ENCODE measurements around the gene ZNF207. TPM values are rescaled to one million over a fixed set of nuclear protein-coding genes. Genes with fewer than 3 reads are reported as not detected.
A peak's percentile ranks its signal among the peaks of the same experiment; 100 is the strongest.
"Not testable (repeated sequence)": the region's sequence is repeated elsewhere in the genome, so short reads cannot be mapped to it uniquely, and the experiment has no call there.

ZNF207 gene
- total RNA-seq, 2 experiments from 2014 or later = 189 to 201 TPM

- Mint-ChIP-seq H3K27ac (no peak overlapping the region), H3K9me3 (no peaks in the 10 kb centered on the region), H3K36me3 (ENCODE audit: low read depth) (no peaks in the 10 kb centered on the region), H3K4me1 (ENCODE audit: low read depth) (peaks cover 2% of the 10 kb centered on the region), H3K27me3 (peaks cover 12% of the 10 kb centered on the region), H3K4me3 (no peak overlapping the region)
- intact Hi-C loops (cut with micrococcal nuclease) = no loop called here
- DNase-seq (no peak), ATAC-seq (no peak)
- CTCF ChIA-PET = interaction anchor here (0.6 to 1.2 kb wide), 2 partner anchors 21 to 64 kb away, joined by 3 to 4 read pairs; no protein-coding TSS in a partner anchor
- POLR2A ChIA-PET = interaction anchor here (1.5 kb wide), 1 partner anchor 52 kb away, joined by 3 read pairs; the partner anchor contains the start of gene RHBDL3
- TF ChIP-seq CTCF (IDR thresholded peaks at IDR 0.05) = no peak
Observed at GRCh38 chr17:32317353-32317752, 32.6 kb upstream of the ZNF207 start.

GRCh38 chr17:32318071-32318470 lies 31.9 kb upstream of the ZNF207 start:
- peaks cover 12% of the 10 kb centered on the region for H3K27me3 Mint-ChIP-seq
- ATAC-seq = no peak
- no peaks in the 10 kb centered on the region for H3K9me3 Mint-ChIP-seq
- no peak overlapping the region for H3K27ac Mint-ChIP-seq
- intact Hi-C loops (cut with micrococcal nuclease) = loop anchor here (1.0 kb wide), 1 partner anchor 65 kb away; no protein-coding TSS in a partner anchor
- no peak for DNase-seq
- no peak overlapping the region for H3K4me3 Mint-ChIP-seq
- H3K4me1 Mint-ChIP-seq (ENCODE audit: low read depth) = peaks cover 3% of the 10 kb centered on the region
- CTCF ChIA-PET = interaction anchor here (0.7 to 2.9 kb wide), 7 partner anchors 23 to 126 kb away, joined by 3 to 15 read pairs (median 4); partner anchors contain the start of gene PSMD11
- POLR2A ChIA-PET = interaction anchor here (0.5 to 1.5 kb wide), 2 partner anchors 53 to 70 kb away, joined by 3 read pairs; partner anchors contain the start of gene RHBDL3
- TF ChIP-seq CTCF (IDR thresholded peaks at IDR 0.05) = no peak
- H3K36me3 Mint-ChIP-seq (ENCODE audit: low read depth) = no peaks in the 10 kb centered on the region

GRCh38 chr17:32319548-32319905 lies 30.4 kb upstream of the ZNF207 start:
- TF ChIP-seq CTCF (IDR thresholded peaks at IDR 0.05) = peak; percentile 97
- DNase-seq (peak; percentile 86), ATAC-seq (peak; percentile 95)
- no peak overlapping the region for H3K27ac Mint-ChIP-seq
- peak overlapping the region; percentile 61 for H3K4me3 Mint-ChIP-seq
- H3K36me3 Mint-ChIP-seq (ENCODE audit: low read depth) = no peaks in the 10 kb centered on the region
- H3K9me3 Mint-ChIP-seq = no peaks in the 10 kb centered on the region
- peaks cover 12% of the 10 kb centered on the region for H3K27me3 Mint-ChIP-seq
- intact Hi-C loops (cut with micrococcal nuclease) = no loop called here
- CTCF ChIA-PET = interaction anchor here (0.6 to 3.1 kb wide), 18 partner anchors 9 to 187 kb away, joined by 3 to 15 read pairs (median 6); no protein-coding TSS in a partner anchor
- POLR2A ChIA-PET = interaction anchor here (0.9 kb wide), 1 partner anchor 9 kb away, joined by 3 read pairs; no protein-coding TSS in a partner anchor
- peaks cover 17% of the 10 kb centered on the region for H3K4me1 Mint-ChIP-seq (ENCODE audit: low read depth)

- Mint-ChIP-seq H3K4me1 (ENCODE audit: low read depth) (peaks cover 18% of the 10 kb centered on the region), H3K27me3 (peaks cover 10% of the 10 kb centered on the region)
- H3K36me3 Mint-ChIP-seq (ENCODE audit: low read depth); ATAC-seq; DNase-seq; H3K27ac Mint-ChIP-seq; H3K4me3 Mint-ChIP-seq; H3K9me3 Mint-ChIP-seq; intact Hi-C loops (cut with micrococcal nuclease): not testable (repeated sequence)
- POLR2A ChIA-PET = interaction anchor here (0.9 kb wide), 1 partner anchor 8 kb away, joined by 3 read pairs; no protein-coding TSS in a partner anchor
- CTCF ChIA-PET = interaction anchor here (0.6 to 3.1 kb wide), 17 partner anchors 9 to 188 kb away, joined by 3 to 15 read pairs (median 6); no protein-coding TSS in a partner anchor
Observed at GRCh38 chr17:32320080-32320479, 29.9 kb upstream of the ZNF207 start.

- no peak for TF ChIP-seq CTCF (IDR thresholded peaks at IDR 0.05)
- Mint-ChIP-seq H3K27me3 (peaks cover 5% of the 10 kb centered on the region), H3K4me1 (ENCODE audit: low read depth) (peaks cover 18% of the 10 kb centered on the region), H3K36me3 (ENCODE audit: low read depth) (no peaks in the 10 kb centered on the region), H3K27ac (no peak overlapping the region), H3K4me3 (no peak overlapping the region), H3K9me3 (no peaks in the 10 kb centered on the region)
- intact Hi-C loops (cut with micrococcal nuclease) = no loop called here
- CTCF ChIA-PET = interaction anchor here (1.2 to 3.1 kb wide), 6 partner anchors 8 to 98 kb away, joined by 4 to 15 read pairs (median 10); no protein-coding TSS in a partner anchor
- POLR2A ChIA-PET = no interaction called here
- DNase-seq (no peak), ATAC-seq (no peak)
Observed at GRCh38 chr17:32320847-32321246, 29.1 kb upstream of the ZNF207 start.

Data from activated CD8-positive, alpha-beta T cell treated with anti-CD3 and anti-CD28 coated beads for 36 hours (primary cell).